HepG2 (cell line): Measurements from ENCODE around the gene WDR45B. TPM values are rescaled to one million over a fixed set of nuclear protein-coding genes. Genes with fewer than 3 reads are reported as not detected.

ENCODE experiments used
- DZIP1 ChIP-seq: sonication (generic); formaldehyde crosslinking; IDR thresholded peaks from 2 replicates; pipeline ENCODE4 v1.5.0; 2020; ENCODE audit warnings: mild to moderate bottlenecking, missing genetic modification reagents
- EHMT2 ChIP-seq: fragments of 200-600 bp; sonication (generic); IDR thresholded peaks from 2 replicates; pipeline ENCODE4 v1.7.0; 2017; ENCODE audit warnings: antibody characterized with exemption, low read depth, low read length, borderline replicate concordance
- FOXM1 ChIP-seq: sonication (generic); formaldehyde crosslinking; IDR thresholded peaks from 2 replicates; pipeline ENCODE4 v1.5.0; 2020; ENCODE audit warnings: missing genetic modification reagents
- HNRNPUL1 ChIP-seq: fragments of 200-400 bp; formaldehyde crosslinking; IDR thresholded peaks from 2 replicates; pipeline ENCODE4 v1.6.1; 2017; ENCODE audit warnings: low read depth, mild to moderate bottlenecking, low read length, moderate library complexity
- JUNB ChIP-seq: sonication (generic); formaldehyde crosslinking; IDR thresholded peaks from 2 replicates; pipeline ENCODE4 v1.8.0; 2022; ENCODE audit warnings: missing genetic modification reagents, mild to moderate bottlenecking, borderline replicate concordance
- KDM3A ChIP-seq: IDR thresholded peaks from 2 replicates; pipeline ENCODE4 v1.6.1; 2018; ENCODE audit warnings: low read depth, missing compliant biosample characterization
- NR1H2 ChIP-seq: sonication (generic); formaldehyde crosslinking; IDR thresholded peaks from 2 replicates; pipeline ENCODE4 v1.8.1; 2022; ENCODE audit warnings: low read depth, missing genetic modification reagents, borderline replicate concordance
- PHF20 ChIP-seq: sonication (generic); formaldehyde crosslinking; IDR thresholded peaks from 2 replicates; pipeline ENCODE4 v1.5.0; 2020; ENCODE audit warnings: mild to moderate bottlenecking, missing genetic modification reagents
- SNRNP70 ChIP-seq: fragments of 200-400 bp; formaldehyde crosslinking; IDR thresholded peaks from 2 replicates; pipeline ENCODE4 v1.6.1; 2017; ENCODE audit warnings: mild to moderate bottlenecking, low read depth, low read length, moderate library complexity
- SRSF9 ChIP-seq: fragments of 200-400 bp; formaldehyde crosslinking; IDR thresholded peaks from 2 replicates; pipeline ENCODE4 v1.6.1; 2018; ENCODE audit warnings: borderline replicate concordance, mild to moderate bottlenecking, low read depth, low read length; ENCODE audit not compliant: insufficient read depth, poor library complexity, severe bottlenecking
- TRIM22 ChIP-seq: fragments of 450-650 bp; IDR thresholded peaks from 2 replicates; pipeline ENCODE4 v1.6.1; 2017
- ZBED4 ChIP-seq: sonication (generic); formaldehyde crosslinking; IDR thresholded peaks from 2 replicates; pipeline ENCODE4 v1.4.0; 2020; ENCODE audit warnings: missing genetic modification reagents, borderline replicate concordance
- ZNF451 ChIP-seq: sonication (generic); formaldehyde crosslinking; IDR thresholded peaks from 2 replicates; pipeline ENCODE4 v1.5.0; 2020; ENCODE audit warnings: mild to moderate bottlenecking, missing genetic modification reagents
- ZNF513 ChIP-seq: sonication (generic); formaldehyde crosslinking; conservative IDR thresholded peaks from 2 replicates; pipeline ENCODE4 v1.5.0; 2020; ENCODE audit warnings: missing genetic modification reagents
- ZNF619 ChIP-seq: sonication (generic); formaldehyde crosslinking; IDR thresholded peaks from 2 replicates; pipeline ENCODE4 v1.4.0; 2020; ENCODE audit warnings: mild to moderate bottlenecking, missing genetic modification reagents
- ZNF678 ChIP-seq: sonication (generic); formaldehyde crosslinking; IDR thresholded peaks from 2 replicates; pipeline ENCODE4 v1.4.0; 2020; ENCODE audit warnings: mild to moderate bottlenecking, missing genetic modification reagents
- ZNF704 ChIP-seq: sonication (generic); formaldehyde crosslinking; IDR thresholded peaks from 2 replicates; pipeline ENCODE4 v1.8.1; 2023; ENCODE audit warnings: mild to moderate bottlenecking, inconsistent platforms, moderate library complexity, missing genetic modification reagents, borderline replicate concordance
- ZNF766 ChIP-seq: sonication (generic); formaldehyde crosslinking; IDR thresholded peaks from 2 replicates; pipeline ENCODE4 v1.5.0; 2020; ENCODE audit warnings: missing genetic modification reagents, borderline replicate concordance
- ZSCAN25 ChIP-seq: sonication (generic); formaldehyde crosslinking; IDR thresholded peaks from 2 replicates; pipeline ENCODE4 v1.8.0; 2022; ENCODE audit warnings: mild to moderate bottlenecking, missing genetic modification reagents
- polyA plus RNA-seq, 8 experiments: library from polyadenylated mRNA; depleted of rRNA in 3 of 8; stranded (reverse) in 7 of 8; unstranded in 1 of 8; fragments of >200 nt; fragmentation: Illumina TruSeq in 4 of 8; extraction: Trizol in 4 of 8; gene quantifications; 2 replicates each; pipeline versions ENCODE4 v1.2.1 to v1.2.3, GENCODE V29; 2011 to 2016; ENCODE audit warnings: low read depth in 4 of 8, missing spikeins in 1 of 8, mixed read lengths in 1 of 8; ENCODE audit not compliant: insufficient read depth in 1 of 8
- total RNA-seq, 5 experiments: library from RNA; depleted of rRNA; stranded (reverse); fragments of >200 nt; fragmentation: Illumina TruSeq; extraction: Trizol; gene quantifications; 2 replicates each; pipeline ENCODE4 v1.2.3, GENCODE V29; 2016; ENCODE audit warnings: low read depth in 1 of 5

The WDR45B gene
- total and polyA plus RNA-seq, 2 of the 13 experiments (the other 11 are each of a cell fraction or from before 2014, with no cell fraction given): 86.2 to 155 TPM

- TF ChIP-seq ZNF513 (CRISPR knock-in tag): no peak
- no peak for TF ChIP-seq NR1H2 (CRISPR knock-in tag)
- no peak for TF ChIP-seq HNRNPUL1
- peak; percentile 91 for TF ChIP-seq PHF20 (CRISPR knock-in tag)
- TF ChIP-seq EHMT2: no peak
- no peak for TF ChIP-seq TRIM22
- peak; percentile 80; the same call in 1 of the 2 replicates for TF ChIP-seq ZNF704 (CRISPR knock-in tag)
- TF ChIP-seq DZIP1 (CRISPR knock-in tag): peak; percentile 96; the same call in 1 of the 2 replicates
- no peak for TF ChIP-seq SRSF9
- peak; percentile 99 for TF ChIP-seq ZSCAN25 (CRISPR knock-in tag)
- TF ChIP-seq ZNF678 (CRISPR knock-in tag): peak; percentile 89; the same call in 1 of the 2 replicates
- TF ChIP-seq ZNF619 (CRISPR knock-in tag): peak; percentile 94
- peak; percentile 76; the same call in 1 of the 2 replicates for TF ChIP-seq ZBED4
- no peak for TF ChIP-seq FOXM1 (CRISPR knock-in tag)
- no peak for TF ChIP-seq JUNB (CRISPR knock-in tag)
- peak; percentile 73; the same call in 1 of the 2 replicates for TF ChIP-seq ZNF766 (CRISPR knock-in tag)
- TF ChIP-seq KDM3A (CRISPR knock-in tag): peak; percentile 76; the same call in 1 of the 2 replicates
- no peak for TF ChIP-seq SNRNP70
- TF ChIP-seq ZNF451: peak; percentile 76; the same call in 1 of the 2 replicates
Measured at GRCh38 chr17:82648165-82648668, at the start of gene WDR45B (continued).
